ENCODE results near the gene HAUS8. TPM values are rescaled to one million over a fixed set of nuclear protein-coding genes. Genes with fewer than 3 reads are reported as not detected.

HAUS8 gene, protein sequence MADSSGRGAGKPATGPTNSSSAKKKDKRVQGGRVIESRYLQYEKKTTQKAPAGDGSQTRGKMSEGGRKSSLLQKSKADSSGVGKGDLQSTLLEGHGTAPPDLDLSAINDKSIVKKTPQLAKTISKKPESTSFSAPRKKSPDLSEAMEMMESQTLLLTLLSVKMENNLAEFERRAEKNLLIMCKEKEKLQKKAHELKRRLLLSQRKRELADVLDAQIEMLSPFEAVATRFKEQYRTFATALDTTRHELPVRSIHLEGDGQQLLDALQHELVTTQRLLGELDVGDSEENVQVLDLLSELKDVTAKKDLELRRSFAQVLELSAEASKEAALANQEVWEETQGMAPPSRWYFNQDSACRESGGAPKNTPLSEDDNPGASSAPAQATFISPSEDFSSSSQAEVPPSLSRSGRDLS
- 13.3 to 16.4 TPM (median 15.0 TPM) in 5 replicates for total RNA-seq (2022; extraction: Qiagen RNA extraction; ENCODE audit: low read depth)

GRCh38 chr19:17075035-17075863, at the start of gene HAUS8, which contains the start of gene MYO9B:
Gene HAUS8 (minus strand): TSS chr19:17075452. CDS start chr19:17075422, 30 bp downstream.
Gene MYO9B (plus strand): TSS chr19:17075777. CDS start chr19:17101718, 25,941 bp downstream.

DNA sequence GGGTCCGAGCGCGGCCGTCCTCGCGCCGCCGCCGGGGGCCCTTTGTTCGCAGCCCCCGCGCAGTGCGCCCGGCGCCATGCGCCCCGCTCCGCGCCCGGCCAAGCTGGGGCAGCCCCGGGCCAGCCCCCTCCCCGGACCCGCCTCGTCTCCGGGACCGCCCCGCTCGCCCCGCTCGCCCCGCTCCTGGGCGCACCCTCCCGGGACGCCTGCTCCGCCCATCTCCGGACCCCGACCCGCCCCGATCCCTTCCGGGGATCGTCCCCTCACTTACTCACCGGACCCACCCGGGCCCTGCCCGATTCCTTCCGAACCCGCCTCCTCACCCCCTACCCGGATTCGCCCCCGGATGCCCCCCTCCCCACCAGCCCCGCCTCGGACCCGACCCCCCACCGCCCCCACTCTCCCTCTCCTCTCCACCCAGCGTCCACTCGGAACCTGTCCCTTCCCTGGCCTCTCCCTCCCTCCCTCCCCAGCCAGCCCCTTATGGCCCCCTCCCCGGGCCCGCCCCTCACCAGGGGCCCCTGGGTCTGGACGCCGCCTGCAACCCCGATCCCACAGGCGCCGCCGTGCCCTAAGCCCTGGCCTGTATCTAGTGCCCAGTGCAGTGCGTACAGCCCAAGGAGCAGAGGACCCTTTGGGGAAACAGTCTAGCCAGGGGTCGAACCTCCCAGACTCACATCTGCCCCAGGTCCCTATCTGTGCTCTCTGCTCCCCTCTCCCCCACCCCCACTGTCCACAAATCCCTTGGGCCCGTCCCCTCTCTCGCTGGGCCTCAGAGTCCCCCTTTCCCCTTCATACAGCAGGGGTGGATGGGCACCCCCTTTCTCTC, 48.3 kb downstream of the HAUS8 start, which contains the start of gene CPAMD8:
CPAMD8 (minus strand) TSS at position 105 of the 829 bp plus-strand sequence. CDS start 168 bp downstream, outside the sequence.

Other genes with a start within 250 kb of the HAUS8 start
- 18.7 to 25.4 TPM (median 20.4 TPM) in 5 replicates for gene SIN3B, start 246.1 kb downstream of the HAUS8 start, total RNA-seq (2022; extraction: Qiagen RNA extraction; ENCODE audit: low read depth)
- gene F2RL3, start 186.5 kb downstream of the HAUS8 start, total RNA-seq (2022; extraction: Qiagen RNA extraction; ENCODE audit: low read depth), result not detected in 5 replicates
- 0.02 to 0.52 TPM (median 0.10 TPM) in 4 of 5 replicates, not detected in the other for gene CPAMD8, start 48.6 kb downstream of the HAUS8 start, total RNA-seq (2022; extraction: Qiagen RNA extraction; ENCODE audit: low read depth)
- 31.7 to 40.7 TPM (median 34.0 TPM) in 5 replicates for gene MYO9B, start 325 bp upstream of the HAUS8 start, total RNA-seq (2022; extraction: Qiagen RNA extraction; ENCODE audit: low read depth)
- 13.2 to 17.2 TPM (median 16.4 TPM) in 5 replicates for gene USE1, start 139.9 kb upstream of the HAUS8 start, total RNA-seq (2022; extraction: Qiagen RNA extraction; ENCODE audit: low read depth)
- gene OCEL1, start 150.8 kb upstream of the HAUS8 start, total RNA-seq (2022; extraction: Qiagen RNA extraction; ENCODE audit: low read depth), result 9.6 to 12.2 TPM (median 12.0 TPM) in 5 replicates
- 23.8 to 61.8 TPM (median 55.3 TPM) in 5 replicates for gene NR2F6, start 170.5 kb upstream of the HAUS8 start, total RNA-seq (2022; extraction: Qiagen RNA extraction; ENCODE audit: low read depth)
- gene USHBP1, start 189.3 kb upstream of the HAUS8 start, total RNA-seq (2022; extraction: Qiagen RNA extraction; ENCODE audit: low read depth), result not detected in 5 replicates
- gene BABAM1, start 192.0 kb upstream of the HAUS8 start, total RNA-seq (2022; extraction: Qiagen RNA extraction; ENCODE audit: low read depth), result 61.0 to 67.8 TPM (median 65.2 TPM) in 5 replicates
- 0.30 to 0.94 TPM (median 0.66 TPM) in 5 replicates for gene ANKLE1, start 206.4 kb upstream of the HAUS8 start, total RNA-seq (2022; extraction: Qiagen RNA extraction; ENCODE audit: low read depth)
- 2.6 to 3.8 TPM (median 3.4 TPM) in 5 replicates for gene ABHD8, start 228.0 kb upstream of the HAUS8 start, total RNA-seq (2022; extraction: Qiagen RNA extraction; ENCODE audit: low read depth)
- gene MRPL34, start 230.4 kb upstream of the HAUS8 start, total RNA-seq (2022; extraction: Qiagen RNA extraction; ENCODE audit: low read depth), result 69.3 to 104 TPM (median 95.7 TPM) in 5 replicates
- 66.5 to 75.4 TPM (median 69.7 TPM) in 5 replicates for gene DDA1, start 234.1 kb upstream of the HAUS8 start, total RNA-seq (2022; extraction: Qiagen RNA extraction; ENCODE audit: low read depth)